ENCODE measurements around the gene DNAH9. TPM values are rescaled to one million over a fixed set of nuclear protein-coding genes. Genes with fewer than 3 reads are reported as not detected.

Gene DNAH9
- total RNA-seq, 5 donors from 2014 or later (not counting 1 experiment from before 2014, with no cell fraction given), result not detected

DNA sequence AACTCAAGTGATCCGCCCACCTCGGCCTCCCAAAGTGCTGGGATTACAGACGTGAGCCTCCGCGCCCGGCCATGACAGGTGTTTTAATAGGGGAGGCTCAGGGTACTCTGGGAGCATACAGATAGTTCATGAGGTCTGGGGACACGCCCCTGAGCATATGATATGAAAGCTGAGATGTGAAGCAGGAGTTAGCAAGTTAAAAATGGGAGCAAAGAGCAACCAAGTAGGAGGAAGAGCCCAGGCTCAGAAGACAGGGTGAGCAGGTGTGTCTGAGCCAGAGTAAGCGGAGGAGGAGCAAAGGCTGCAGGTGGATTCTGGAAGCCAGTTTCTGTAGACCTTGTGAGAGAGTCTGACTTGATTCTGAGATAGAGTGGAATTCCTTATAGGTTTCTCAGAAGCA is 103.6 kb downstream of the DNAH9 start:
- Mint-ChIP-seq H3K4me1 (no peaks in the 10 kb centered on the region), H3K4me3 (no peak overlapping the region), H3K27me3 (no peaks in the 10 kb centered on the region), H3K27ac (no peak overlapping the region), H3K9me3 (peaks cover 4 to 20% (median 9%) of the 10 kb centered on the region in 3 donors), H3K36me3 (no peaks in the 10 kb centered on the region)
- WGBS (ENCODE audit: insufficient coverage), result 74% methylated on average over 8 of the region's 8 CpGs
- no peaks in the 10 kb centered on the region for H3K4me1 ChIP-seq (ENCODE audit: control insufficient read depth in 1 of 2, extremely low read depth in 1 of 2, insufficient read depth in 2 of 2, low read length in 2 of 2)
- no peak overlapping the region for H3K4me3 ChIP-seq (ENCODE audit: control insufficient read depth in 1 of 2, extremely low read depth in 1 of 2, low read length in 1 of 2)
- H3K27me3 ChIP-seq (replicated peaks in 1 of 2; ENCODE audit: control insufficient read depth in 2 of 2, extremely low read depth in 1 of 2, insufficient read depth in 2 of 2, low read length in 1 of 2), result no peaks in the 10 kb centered on the region
- no peak for ATAC-seq (replicated peaks in 1 of 4)
- no peaks in the 10 kb centered on the region for H3K9me3 ChIP-seq
- CTCF ChIA-PET, result no interaction called here
- DNase-seq, result no peak
- POLR2A ChIA-PET, result no interaction called here
- H3K27ac ChIP-seq (ENCODE audit: low read length), result no peak overlapping the region
- no peaks in the 10 kb centered on the region for H3K36me3 ChIP-seq (ENCODE audit: control insufficient read depth in 2 of 2, extremely low read depth in 1 of 2, insufficient read depth in 1 of 2, low read length in 1 of 2)

DNA sequence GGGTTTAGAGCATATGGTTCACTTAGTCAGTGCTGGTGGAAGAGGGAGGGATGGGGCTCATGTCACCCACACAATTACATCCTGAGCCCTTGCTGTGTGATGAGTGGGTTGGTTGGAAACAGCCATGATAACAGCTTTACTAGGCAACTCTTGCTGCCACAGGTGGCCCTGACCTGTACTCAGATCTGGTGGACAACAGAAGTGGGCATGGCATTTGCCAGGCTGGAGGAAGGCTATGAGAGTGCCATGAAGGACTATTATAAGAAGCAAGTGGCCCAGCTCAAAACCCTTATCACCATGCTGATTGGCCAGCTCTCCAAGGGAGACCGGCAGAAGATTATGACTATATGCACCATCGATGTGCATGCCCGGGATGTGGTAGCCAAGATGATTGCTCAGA is 105.8 kb downstream of the DNAH9 start:
- no peaks in the 10 kb centered on the region for H3K9me3 ChIP-seq
- H3K27ac ChIP-seq (ENCODE audit: low read length), result no peak overlapping the region
- no CpG with 5 or more reads among the region's 3 CpGs for WGBS (ENCODE audit: insufficient coverage)
- Mint-ChIP-seq H3K27ac (no peak overlapping the region), H3K9me3 (peaks cover 0 to 20% (median 5%) of the 10 kb centered on the region in 3 donors), H3K4me3 (no peak overlapping the region), H3K27me3 (no peaks in the 10 kb centered on the region), H3K4me1 (no peaks in the 10 kb centered on the region), H3K36me3 (no peaks in the 10 kb centered on the region)
- ATAC-seq (replicated peaks in 1 of 4), result no peak
- no peaks in the 10 kb centered on the region for H3K27me3 ChIP-seq (replicated peaks in 1 of 2; ENCODE audit: control insufficient read depth in 2 of 2, extremely low read depth in 1 of 2, insufficient read depth in 2 of 2, low read length in 1 of 2)
- DNase-seq, result no peak
- H3K4me1 ChIP-seq (ENCODE audit: control insufficient read depth in 1 of 2, extremely low read depth in 1 of 2, insufficient read depth in 2 of 2, low read length in 2 of 2), result no peaks in the 10 kb centered on the region
- no peaks in the 10 kb centered on the region for H3K36me3 ChIP-seq (ENCODE audit: control insufficient read depth in 2 of 2, extremely low read depth in 1 of 2, insufficient read depth in 1 of 2, low read length in 1 of 2)
- H3K4me3 ChIP-seq (ENCODE audit: control insufficient read depth in 1 of 2, extremely low read depth in 1 of 2, low read length in 1 of 2), result no peak overlapping the region
- POLR2A ChIA-PET, result no interaction called here
- CTCF ChIA-PET, result no interaction called here

DNA sequence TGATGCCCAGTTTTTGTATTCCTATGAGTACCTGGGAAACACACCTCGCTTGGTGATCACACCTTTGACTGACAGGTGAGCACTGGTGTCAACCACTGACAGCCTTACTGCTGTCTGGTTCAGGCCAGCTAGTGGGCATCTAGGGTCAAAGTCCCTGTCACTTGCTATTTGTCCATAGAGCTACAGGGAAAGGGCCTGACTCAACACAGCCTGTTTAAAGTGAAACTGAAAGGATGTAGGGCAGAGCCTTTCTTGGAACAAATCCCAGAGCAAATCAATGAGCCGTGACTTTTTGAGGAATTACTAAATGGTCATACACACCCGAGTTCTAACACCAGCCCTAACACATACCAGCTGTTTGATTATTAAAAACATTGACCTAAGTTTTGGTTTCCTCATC is 106.8 kb downstream of the DNAH9 start:
- no peak overlapping the region for H3K27ac Mint-ChIP-seq
- H3K36me3 Mint-ChIP-seq, result no peaks in the 10 kb centered on the region
- H3K27me3 Mint-ChIP-seq, result no peaks in the 10 kb centered on the region
- CTCF ChIA-PET, result no interaction called here
- no peak overlapping the region for H3K27ac ChIP-seq (ENCODE audit: low read length)
- ATAC-seq (replicated peaks in 1 of 4), result no peak
- no peak for DNase-seq
- no peaks in the 10 kb centered on the region for H3K27me3 ChIP-seq (replicated peaks in 1 of 2; ENCODE audit: control insufficient read depth in 2 of 2, extremely low read depth in 1 of 2, insufficient read depth in 2 of 2, low read length in 1 of 2)
- no peak overlapping the region for H3K4me3 ChIP-seq (ENCODE audit: control insufficient read depth in 1 of 2, extremely low read depth in 1 of 2, low read length in 1 of 2)
- no peaks in the 10 kb centered on the region for H3K36me3 ChIP-seq (ENCODE audit: control insufficient read depth in 2 of 2, extremely low read depth in 1 of 2, insufficient read depth in 1 of 2, low read length in 1 of 2)
- no peaks in the 10 kb centered on the region for H3K9me3 ChIP-seq
- H3K4me3 Mint-ChIP-seq, result no peak overlapping the region
- WGBS (ENCODE audit: insufficient coverage), result 60% methylated on average over 1 of the region's 3 CpGs
- no peaks in the 10 kb centered on the region for H3K4me1 Mint-ChIP-seq
- POLR2A ChIA-PET, result no interaction called here
- no peaks in the 10 kb centered on the region for H3K4me1 ChIP-seq (ENCODE audit: control insufficient read depth in 1 of 2, extremely low read depth in 1 of 2, insufficient read depth in 2 of 2, low read length in 2 of 2)
- H3K9me3 Mint-ChIP-seq, result peaks cover 4 to 13% (median 5%) of the 10 kb centered on the region in 3 donors

DNA sequence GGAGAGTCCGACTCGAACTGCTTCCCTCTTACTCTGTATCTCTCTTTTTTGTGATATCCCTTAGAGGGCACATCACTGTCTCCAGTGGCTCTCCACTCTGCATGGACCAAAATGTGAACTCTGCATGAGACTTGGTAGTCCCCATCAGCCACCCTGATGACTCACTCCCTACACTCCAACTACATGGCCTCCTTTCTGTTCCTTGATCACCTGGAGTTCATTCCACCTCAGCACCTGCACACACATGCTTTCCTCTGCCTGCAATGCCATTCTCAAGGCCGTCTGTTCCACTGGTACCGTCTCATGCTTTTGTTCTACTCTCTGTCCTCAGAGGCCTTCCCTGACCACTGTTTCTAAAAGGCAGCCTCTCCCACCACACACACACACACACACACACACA is 109.3 kb downstream of the DNAH9 start:
- no peaks in the 10 kb centered on the region for H3K4me1 Mint-ChIP-seq
- no peak overlapping the region for H3K27ac Mint-ChIP-seq
- no CpG with 5 or more reads among the region's 4 CpGs for WGBS (ENCODE audit: insufficient coverage)
- H3K27me3 Mint-ChIP-seq, result no peaks in the 10 kb centered on the region
- Histone ChIP-seq H3K9me3 (no peaks in the 10 kb centered on the region), H3K4me3 (ENCODE audit: control insufficient read depth in 1 of 2, extremely low read depth in 1 of 2, low read length in 1 of 2) (no peak overlapping the region), H3K27me3 (replicated peaks in 1 of 2; ENCODE audit: control insufficient read depth in 2 of 2, extremely low read depth in 1 of 2, insufficient read depth in 2 of 2, low read length in 1 of 2) (no peaks in the 10 kb centered on the region), H3K27ac (ENCODE audit: low read length) (no peak overlapping the region), H3K4me1 (ENCODE audit: control insufficient read depth in 1 of 2, extremely low read depth in 1 of 2, insufficient read depth in 2 of 2, low read length in 2 of 2) (no peaks in the 10 kb centered on the region), H3K36me3 (ENCODE audit: control insufficient read depth in 2 of 2, extremely low read depth in 1 of 2, insufficient read depth in 1 of 2, low read length in 1 of 2) (no peaks in the 10 kb centered on the region)
- DNase-seq (no peak), ATAC-seq (replicated peaks in 1 of 4) (no peak)
- peaks cover under 1 to 5% (median 4%) of the 10 kb centered on the region in 3 donors for H3K9me3 Mint-ChIP-seq
- ChIA-PET POLR2A (no interaction called here), CTCF (no interaction called here)
- H3K36me3 Mint-ChIP-seq, result no peaks in the 10 kb centered on the region
- no peak overlapping the region for H3K4me3 Mint-ChIP-seq

DNA sequence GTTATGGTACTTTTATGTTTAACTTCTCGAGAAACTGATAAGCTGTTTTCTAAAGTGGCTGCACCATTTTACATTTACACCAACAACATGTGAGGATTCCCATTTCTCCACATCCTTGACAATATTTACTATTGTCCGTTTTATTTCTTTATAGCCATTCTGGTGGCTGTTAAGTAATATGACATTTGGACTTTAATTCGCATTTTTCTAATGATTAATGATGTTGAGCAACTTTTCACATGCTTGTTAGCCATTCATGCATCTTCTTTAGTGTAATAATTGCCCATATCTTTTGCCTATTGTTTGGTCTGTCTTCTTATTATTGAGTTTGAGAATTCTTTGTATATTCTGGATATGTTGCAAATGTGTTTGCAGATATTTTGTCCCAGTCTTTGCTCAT is 114.2 kb downstream of the DNAH9 start:
- ATAC-seq (replicated peaks in 1 of 4) (no peak), DNase-seq (no peak)
- Histone ChIP-seq H3K9me3 (no peaks in the 10 kb centered on the region), H3K4me3 (ENCODE audit: control insufficient read depth in 1 of 2, extremely low read depth in 1 of 2, low read length in 1 of 2) (no peak overlapping the region), H3K4me1 (ENCODE audit: control insufficient read depth in 1 of 2, extremely low read depth in 1 of 2, insufficient read depth in 2 of 2, low read length in 2 of 2) (no peaks in the 10 kb centered on the region), H3K27ac (ENCODE audit: low read length) (no peak overlapping the region), H3K27me3 (replicated peaks in 1 of 2; ENCODE audit: control insufficient read depth in 2 of 2, extremely low read depth in 1 of 2, insufficient read depth in 2 of 2, low read length in 1 of 2) (no peaks in the 10 kb centered on the region), H3K36me3 (ENCODE audit: control insufficient read depth in 2 of 2, extremely low read depth in 1 of 2, insufficient read depth in 1 of 2, low read length in 1 of 2) (no peaks in the 10 kb centered on the region)
- Mint-ChIP-seq H3K4me1 (no peaks in the 10 kb centered on the region), H3K27me3 (peaks cover 0 to 3% of the 10 kb centered on the region in 2 donors), H3K27ac (no peak overlapping the region), H3K36me3 (no peaks in the 10 kb centered on the region), H3K9me3 (peaks cover 0 to 6% (median 4%) of the 10 kb centered on the region in 3 donors), H3K4me3 (no peak overlapping the region)
- CTCF ChIA-PET, result no interaction called here
- no CpG with 5 or more reads among the region's 3 CpGs for WGBS (ENCODE audit: insufficient coverage)
- POLR2A ChIA-PET, result no interaction called here

- ATAC-seq (replicated peaks in 1 of 4) (no peak), DNase-seq (no peak)
- no peaks in the 10 kb centered on the region for H3K36me3 Mint-ChIP-seq
- ChIA-PET POLR2A (interaction anchor here in 1 of 2 donors (0.5 kb wide), 1 partner anchor 1225 kb away, joined by 3 read pairs; no protein-coding TSS in a partner anchor), CTCF (no interaction called here)
- Histone ChIP-seq H3K27me3 (replicated peaks in 1 of 2; ENCODE audit: control insufficient read depth in 2 of 2, extremely low read depth in 1 of 2, insufficient read depth in 2 of 2, low read length in 1 of 2) (no peaks in the 10 kb centered on the region), H3K4me1 (ENCODE audit: control insufficient read depth in 1 of 2, extremely low read depth in 1 of 2, insufficient read depth in 2 of 2, low read length in 2 of 2) (no peaks in the 10 kb centered on the region), H3K4me3 (ENCODE audit: control insufficient read depth in 1 of 2, extremely low read depth in 1 of 2, low read length in 1 of 2) (no peak overlapping the region), H3K9me3 (no peaks in the 10 kb centered on the region), H3K36me3 (ENCODE audit: control insufficient read depth in 2 of 2, extremely low read depth in 1 of 2, insufficient read depth in 1 of 2, low read length in 1 of 2) (no peaks in the 10 kb centered on the region), H3K27ac (ENCODE audit: low read length) (no peak overlapping the region)
- peaks cover 0 to 16% (median 3%) of the 10 kb centered on the region in 3 donors for H3K9me3 Mint-ChIP-seq
- H3K4me1 Mint-ChIP-seq, result no peaks in the 10 kb centered on the region
- peaks cover 0 to 3% of the 10 kb centered on the region in 2 donors for H3K27me3 Mint-ChIP-seq
- 81% methylated on average over 7 of the region's 11 CpGs for whole genome bisulfite sequencing (ENCODE audit: insufficient coverage)
- no peak overlapping the region for H3K27ac Mint-ChIP-seq
- no peak overlapping the region for H3K4me3 Mint-ChIP-seq
Measured at GRCh38 chr17:11719203-11719602, 120.9 kb downstream of the DNAH9 start.

DNA sequence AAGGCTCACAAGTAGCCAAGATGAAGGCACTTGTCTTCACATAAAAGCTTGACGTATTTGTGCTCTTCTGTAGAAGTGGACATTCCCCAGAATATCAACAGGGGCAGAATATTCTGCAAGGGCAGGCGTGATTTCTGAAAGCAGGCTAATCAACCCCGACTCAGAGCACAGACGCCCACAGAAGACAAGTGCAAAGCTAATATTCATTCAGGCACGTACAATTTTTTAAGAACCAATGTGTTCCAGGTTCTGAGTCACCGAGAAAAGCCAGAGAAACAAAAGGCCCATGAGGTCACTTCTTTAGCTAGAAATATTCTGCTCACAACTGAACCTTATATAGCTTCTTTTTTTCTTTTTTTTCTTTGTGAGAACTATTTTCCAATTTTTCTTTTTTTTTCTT is 121.6 kb downstream of the DNAH9 start:
- peaks cover 0 to 20% (median 3%) of the 10 kb centered on the region in 3 donors for H3K9me3 Mint-ChIP-seq
- 91% methylated on average over 4 of the region's 6 CpGs for WGBS (ENCODE audit: insufficient coverage)
- H3K4me3 Mint-ChIP-seq, result no peak overlapping the region
- no peak overlapping the region for H3K4me3 ChIP-seq (ENCODE audit: control insufficient read depth in 1 of 2, extremely low read depth in 1 of 2, low read length in 1 of 2)
- H3K36me3 ChIP-seq (ENCODE audit: control insufficient read depth in 2 of 2, extremely low read depth in 1 of 2, insufficient read depth in 1 of 2, low read length in 1 of 2), result no peaks in the 10 kb centered on the region
- H3K36me3 Mint-ChIP-seq, result no peaks in the 10 kb centered on the region
- no peak overlapping the region for H3K27ac ChIP-seq (ENCODE audit: low read length)
- ChIA-PET CTCF (no interaction called here), POLR2A (interaction anchor here in 1 of 2 donors (0.5 kb wide), 1 partner anchor 1225 kb away, joined by 3 read pairs; no protein-coding TSS in a partner anchor)
- no peaks in the 10 kb centered on the region for H3K9me3 ChIP-seq
- no peaks in the 10 kb centered on the region for H3K27me3 ChIP-seq (replicated peaks in 1 of 2; ENCODE audit: control insufficient read depth in 2 of 2, extremely low read depth in 1 of 2, insufficient read depth in 2 of 2, low read length in 1 of 2)
- no peak overlapping the region for H3K27ac Mint-ChIP-seq
- DNase-seq (no peak), ATAC-seq (replicated peaks in 1 of 4) (no peak)
- peaks cover 0 to 3% of the 10 kb centered on the region in 2 donors for H3K27me3 Mint-ChIP-seq
- H3K4me1 Mint-ChIP-seq, result no peaks in the 10 kb centered on the region
- H3K4me1 ChIP-seq (ENCODE audit: control insufficient read depth in 1 of 2, extremely low read depth in 1 of 2, insufficient read depth in 2 of 2, low read length in 2 of 2), result no peaks in the 10 kb centered on the region
